Testis (tissue), 3 donors: ENCODE data around the gene RANBP17. TPM values are rescaled to one million over a fixed set of nuclear protein-coding genes. Genes with fewer than 3 reads are reported as not detected.

Source experiments
- DNase-seq: peaks from one replicate; pipeline ENCODE4 v3.0.0-alpha.2; 2019
- H3K27ac ChIP-seq, 2 donors: fragments of 200-600 bp; sonication (generic); one replicate each; pipeline ENCODE4 v1.5.1; 2019
- H3K27me3 ChIP-seq: fragments of 200-600 bp; sonication (generic); one replicate; pipeline ENCODE4 v1.5.1; 2019
- H3K36me3 ChIP-seq: fragments of 200-600 bp; sonication (generic); one replicate; pipeline ENCODE4 v1.5.1; 2017; ENCODE audit warnings: low read depth; ENCODE audit errors: missing control alignments
- H3K4me1 ChIP-seq: fragments of 200-600 bp; sonication (generic); one replicate; pipeline ENCODE4 v1.5.1; 2019
- H3K4me3 ChIP-seq, 2 donors: fragments of 200-600 bp; sonication (generic); one replicate each; pipeline ENCODE4 v1.5.1; 2017 to 2019
- H3K9me3 ChIP-seq: fragments of 200-600 bp; sonication (generic); one replicate; pipeline ENCODE4 v1.5.1; 2017
- POLR2A ChIP-seq: fragments of 450-650 bp; IDR thresholded peaks from one replicate; pipeline ENCODE4 v1.6.1; 2017; ENCODE audit warnings: antibody characterized with exemption, mild to moderate bottlenecking, moderate library complexity
- WGBS, 2 donors: methylation state at CpG; one replicate each; pipeline ENCODE4 v1.1.5; 2018; 5-methylcytosine and 5-hydroxymethylcytosine counted together
- intact Hi-C: fragments of 100-400 bp; cut with DNase I; formaldehyde crosslinking; loops from one replicate; pipeline ENCODE4 v1.15.1; 2023; ENCODE audit warnings: low total_unique reads
- polyA plus RNA-seq: library from polyadenylated mRNA; stranded (reverse); fragments of 350-450 nt; fragmentation: Illumina TruSeq; extraction: RNeasy Lipid Tissue Mini Kit (QIAGEN cat#74804); gene quantifications from one replicate; pipeline ENCODE4 v1.2.3, GENCODE V29; 2014; ENCODE audit warnings: low read depth, low replicate concordance; ENCODE audit not compliant: insufficient read depth
- total RNA-seq, 2 donors: library from RNA; depleted of rRNA; stranded (reverse); fragments of >200 nt; gene quantifications; one replicate each; pipeline ENCODE4 v1.2.3, GENCODE V29; 2016
- TF ChIP-seq, protein P1 (sequence below), 3 experiments: fragments of 450-650 bp in 2 of 3; fragments of 200-600 bp in 1 of 3; sonication (generic) in 1 of 3; IDR thresholded peaks; one replicate each; pipeline ENCODE4 v1.5.1; 2016 to 2019; ENCODE audit warnings: antibody characterized with exemption in 3 of 3, mild to moderate bottlenecking in 2 of 3, moderate library complexity in 1 of 3

Gene RANBP17
- total and polyA plus RNA-seq, 3 donors from 2014 or later: 34.1 to 63.9 (median 58.2) TPM

DNA sequence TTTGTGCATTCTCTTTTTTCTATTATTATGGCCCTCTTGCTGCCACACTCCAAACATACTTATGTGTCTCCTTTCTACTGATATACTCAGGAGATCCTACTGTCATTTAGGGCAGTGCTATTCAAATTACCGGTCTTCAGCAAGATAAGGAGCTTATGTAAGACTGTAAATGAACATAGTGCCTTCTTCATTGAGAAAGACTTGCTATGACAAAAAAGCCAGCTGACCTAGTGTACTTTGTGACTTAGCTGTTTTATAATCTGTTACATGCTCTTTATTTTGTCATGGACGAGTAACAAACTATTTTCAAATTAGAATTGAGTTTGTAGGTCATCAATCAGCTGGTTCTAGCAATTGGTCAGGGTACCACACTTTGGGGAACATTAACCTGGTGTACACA is 32.8 kb downstream of the RANBP17 start:
- no peak for DNase-seq
- TF ChIP-seq, protein P1, sequence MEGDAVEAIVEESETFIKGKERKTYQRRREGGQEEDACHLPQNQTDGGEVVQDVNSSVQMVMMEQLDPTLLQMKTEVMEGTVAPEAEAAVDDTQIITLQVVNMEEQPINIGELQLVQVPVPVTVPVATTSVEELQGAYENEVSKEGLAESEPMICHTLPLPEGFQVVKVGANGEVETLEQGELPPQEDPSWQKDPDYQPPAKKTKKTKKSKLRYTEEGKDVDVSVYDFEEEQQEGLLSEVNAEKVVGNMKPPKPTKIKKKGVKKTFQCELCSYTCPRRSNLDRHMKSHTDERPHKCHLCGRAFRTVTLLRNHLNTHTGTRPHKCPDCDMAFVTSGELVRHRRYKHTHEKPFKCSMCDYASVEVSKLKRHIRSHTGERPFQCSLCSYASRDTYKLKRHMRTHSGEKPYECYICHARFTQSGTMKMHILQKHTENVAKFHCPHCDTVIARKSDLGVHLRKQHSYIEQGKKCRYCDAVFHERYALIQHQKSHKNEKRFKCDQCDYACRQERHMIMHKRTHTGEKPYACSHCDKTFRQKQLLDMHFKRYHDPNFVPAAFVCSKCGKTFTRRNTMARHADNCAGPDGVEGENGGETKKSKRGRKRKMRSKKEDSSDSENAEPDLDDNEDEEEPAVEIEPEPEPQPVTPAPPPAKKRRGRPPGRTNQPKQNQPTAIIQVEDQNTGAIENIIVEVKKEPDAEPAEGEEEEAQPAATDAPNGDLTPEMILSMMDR (IDR thresholded peaks at IDR 0.05): no peak
- TF ChIP-seq POLR2A: no peak

DNA sequence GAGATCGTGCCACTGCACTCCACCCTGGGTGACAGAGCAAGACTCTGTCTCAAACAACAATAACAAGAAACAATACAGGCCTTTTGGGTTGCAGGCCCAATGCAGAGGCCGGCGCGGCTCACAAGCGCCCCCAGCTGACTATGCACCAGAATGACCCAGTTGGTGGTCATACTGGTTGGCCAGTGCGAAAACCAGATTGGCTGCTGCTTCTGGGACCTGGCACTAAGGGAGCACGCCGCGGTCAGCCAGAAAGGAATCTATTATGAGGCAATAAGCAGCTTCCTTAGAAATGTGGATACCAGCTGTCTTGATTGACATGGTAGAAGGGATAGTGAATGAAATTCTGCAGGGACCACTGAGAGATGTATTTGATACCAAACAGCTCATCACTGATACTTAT is 35.0 kb downstream of the RANBP17 start:
- no peak for TF ChIP-seq POLR2A
- TF ChIP-seq, protein P1 (IDR thresholded peaks at IDR 0.05): no peak
- Histone ChIP-seq H3K27me3 (no peaks in the 10 kb centered on the region), H3K36me3 (no peaks in the 10 kb centered on the region), H3K27ac (no peak overlapping the region), H3K4me3 (no peak overlapping the region), H3K4me1 (no peaks in the 10 kb centered on the region), H3K9me3 (no peaks in the 10 kb centered on the region)
- intact Hi-C loops: no loop called here
- peak; percentile 36 for DNase-seq
- 69 to 82% methylated on average over 5 to 9 of the region's 9 CpGs for WGBS, 2 donors

More for the DNA sequence above, 32.8 kb downstream of the RANBP17 start:
- 61 to 82% methylated on average over 2 of the region's 2 CpGs for WGBS, 2 donors
- Histone ChIP-seq H3K27me3 (no peaks in the 10 kb centered on the region), H3K36me3 (no peaks in the 10 kb centered on the region), H3K9me3 (no peaks in the 10 kb centered on the region), H3K27ac (no peak overlapping the region), H3K4me3 (no peak overlapping the region), H3K4me1 (no peaks in the 10 kb centered on the region)
- intact Hi-C loops: no loop called here

DNA sequence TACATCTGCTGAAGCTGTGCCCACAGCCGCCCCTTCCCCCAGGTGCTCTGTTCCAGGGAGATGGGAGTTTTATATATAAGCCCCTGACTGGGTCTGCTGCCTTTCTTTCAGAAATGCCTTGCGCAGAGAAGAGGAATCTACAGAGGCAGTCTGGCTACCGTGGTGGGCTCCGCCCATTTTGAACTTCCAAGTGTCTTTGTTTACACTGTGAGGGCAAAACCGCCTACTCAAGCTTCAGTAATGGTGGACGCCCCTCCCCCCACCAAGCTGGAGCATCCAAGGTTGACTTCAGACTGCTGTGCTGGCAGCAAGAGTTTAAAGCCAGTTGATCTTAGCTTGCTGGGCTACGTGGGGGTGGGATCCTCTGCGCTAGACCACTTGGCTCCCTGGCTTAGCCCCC is 41.3 kb downstream of the RANBP17 start:
- no peaks in the 10 kb centered on the region for H3K27me3 ChIP-seq
- H3K9me3 ChIP-seq: no peaks in the 10 kb centered on the region
- H3K4me3 ChIP-seq: no peak overlapping the region
- WGBS, 2 donors: 80 to 89% methylated on average over 7 to 8 of the region's 8 CpGs
- H3K36me3 ChIP-seq: no peaks in the 10 kb centered on the region
- intact Hi-C loops: no loop called here
- TF ChIP-seq, protein P1 (IDR thresholded peaks at IDR 0.05): no peak
- no peak for TF ChIP-seq POLR2A
- DNase-seq: no peak
- H3K27ac ChIP-seq: no peak overlapping the region
- H3K4me1 ChIP-seq: no peaks in the 10 kb centered on the region

DNA sequence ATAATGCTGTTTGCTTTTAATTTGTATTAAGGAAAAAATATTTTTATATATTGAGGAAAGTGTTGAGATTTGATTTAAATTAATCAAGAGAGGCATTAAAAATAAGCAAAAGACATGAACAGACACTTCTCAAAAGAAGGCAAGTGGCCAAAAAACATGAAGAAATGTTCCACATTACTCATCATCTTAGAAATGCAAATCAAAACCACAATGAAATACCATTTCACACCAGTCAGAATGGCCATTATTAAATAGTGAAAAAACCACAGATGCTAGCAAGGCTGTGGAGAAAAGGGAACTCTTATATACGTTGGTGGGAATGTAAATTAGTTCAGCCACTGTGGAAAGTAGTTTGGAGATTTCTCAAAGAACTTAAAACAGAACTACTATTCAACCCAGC is 45.9 kb downstream of the RANBP17 start:
- intact Hi-C loops: no loop called here
- 87 to 95% methylated on average over 1 of the region's 1 CpG for WGBS, 2 donors
- Histone ChIP-seq H3K4me1 (no peaks in the 10 kb centered on the region), H3K27me3 (no peaks in the 10 kb centered on the region), H3K27ac (no peak overlapping the region), H3K36me3 (no peaks in the 10 kb centered on the region), H3K4me3 (no peak overlapping the region), H3K9me3 (no peaks in the 10 kb centered on the region)
- TF ChIP-seq, protein P1 (IDR thresholded peaks at IDR 0.05): no peak
- TF ChIP-seq POLR2A: no peak
- DNase-seq: no peak

DNA sequence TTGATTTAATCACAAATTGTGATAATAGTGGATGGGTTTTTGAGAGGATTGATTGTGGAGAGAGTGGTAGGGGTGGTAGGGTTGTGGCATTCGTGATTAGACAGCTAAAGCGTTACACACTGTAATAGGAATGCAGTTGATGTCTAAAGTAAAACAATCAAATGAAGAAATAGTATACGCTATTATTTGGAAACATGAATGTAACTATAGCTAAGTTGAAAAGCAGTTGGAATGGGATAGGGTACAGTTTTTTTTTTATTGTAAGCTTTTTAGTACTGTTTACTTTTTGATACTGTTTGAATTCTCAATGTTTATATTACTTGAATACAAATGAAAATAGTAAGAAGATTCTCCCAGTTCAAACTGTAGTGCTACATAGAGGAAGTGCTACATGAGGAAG is 51.8 kb downstream of the RANBP17 start:
- H3K27me3 ChIP-seq: no peaks in the 10 kb centered on the region
- H3K9me3 ChIP-seq: no peaks in the 10 kb centered on the region
- WGBS, 2 donors: 72 to 92% methylated on average over 3 of the region's 3 CpGs
- no peaks in the 10 kb centered on the region for H3K36me3 ChIP-seq
- no peaks in the 10 kb centered on the region for H3K4me1 ChIP-seq
- DNase-seq: no peak
- no peak overlapping the region for H3K4me3 ChIP-seq
- intact Hi-C loops: no loop called here
- no peak for TF ChIP-seq POLR2A
- TF ChIP-seq, protein P1 (IDR thresholded peaks at IDR 0.05): no peak
- no peak overlapping the region for H3K27ac ChIP-seq
